ENCODE data around the gene KCNH1.
"Not testable (repeated sequence)": the region's sequence is repeated elsewhere in the genome, so short reads cannot be mapped to it uniquely, and the experiment has no call there.

The KCNH1 gene

GRCh38 chr1:211091867-211092266, 42.1 kb downstream of the KCNH1 start:
- H2AFZ ChIP-seq (ENCODE audit: low read depth, low read length) = no peak overlapping the region
- no peak overlapping the region for H3K4me2 ChIP-seq (ENCODE audit: low read length)
- no peak overlapping the region for H3K9ac ChIP-seq (ENCODE audit: low read length)
- no peaks in the 10 kb centered on the region for H3K79me2 ChIP-seq (ENCODE audit: low read length)
- H4K20me1 ChIP-seq (ENCODE audit: insufficient read depth, low read length) = no peaks in the 10 kb centered on the region
- TF ChIP-seq EZH2phosphoT487 (IDR thresholded peaks at IDR 0.05; ENCODE audit: low read depth) (no peak), CTCF (IDR thresholded peaks at IDR 0.05; ENCODE audit: low read depth, low read length) (no peak)
- peaks cover 28% of the 10 kb centered on the region for H3K27me3 ChIP-seq (ENCODE audit: low read depth, low read length)
- no peaks in the 10 kb centered on the region for H3K9me3 ChIP-seq (ENCODE audit: insufficient read depth, low read length)
- H3K27ac ChIP-seq (ENCODE audit: low read length) = no peak overlapping the region
- peaks cover 3% of the 10 kb centered on the region; the same call in 1 of the 2 replicates for H3K4me1 ChIP-seq (ENCODE audit: low read length)
- no peaks in the 10 kb centered on the region for H3K36me3 ChIP-seq (replicated peaks; ENCODE audit: low read depth, low read length)
- H3K4me3 ChIP-seq (ENCODE audit: low read length) = no peak overlapping the region

GRCh38 chr1:211089536-211089935, 44.4 kb downstream of the KCNH1 start:
- no peaks in the 10 kb centered on the region for H3K79me2 ChIP-seq (ENCODE audit: low read length)
- no peak overlapping the region for H3K9ac ChIP-seq (ENCODE audit: low read length)
- H3K4me2 ChIP-seq (ENCODE audit: low read length) = no peak overlapping the region
- no peaks in the 10 kb centered on the region for H4K20me1 ChIP-seq (ENCODE audit: insufficient read depth, low read length)
- H3K4me3 ChIP-seq (ENCODE audit: low read length) = no peak overlapping the region
- H3K36me3 ChIP-seq (replicated peaks; ENCODE audit: low read depth, low read length) = no peaks in the 10 kb centered on the region
- no peaks in the 10 kb centered on the region for H3K4me1 ChIP-seq (ENCODE audit: low read length)
- TF ChIP-seq EZH2phosphoT487 (IDR thresholded peaks at IDR 0.05; ENCODE audit: low read depth) = no peak
- TF ChIP-seq CTCF (IDR thresholded peaks at IDR 0.05; ENCODE audit: low read depth, low read length) = no peak
- no peak overlapping the region for H3K27ac ChIP-seq (ENCODE audit: low read length)
- H3K27me3 ChIP-seq (ENCODE audit: low read depth, low read length) = peaks cover 31% of the 10 kb centered on the region
- H2AFZ ChIP-seq (ENCODE audit: low read depth, low read length) = no peak overlapping the region
- H3K9me3 ChIP-seq (ENCODE audit: insufficient read depth, low read length) = no peaks in the 10 kb centered on the region

GRCh38 chr1:211088156-211088555, 45.8 kb downstream of the KCNH1 start:
- H4K20me1 ChIP-seq (ENCODE audit: insufficient read depth, low read length) = no peaks in the 10 kb centered on the region
- TF ChIP-seq EZH2phosphoT487 (IDR thresholded peaks at IDR 0.05; ENCODE audit: low read depth) (no peak), CTCF (IDR thresholded peaks at IDR 0.05; ENCODE audit: low read depth, low read length) (no peak)
- H3K36me3 ChIP-seq (replicated peaks; ENCODE audit: low read depth, low read length) = no peaks in the 10 kb centered on the region
- no peak overlapping the region for H3K4me3 ChIP-seq (ENCODE audit: low read length)
- peaks cover 36% of the 10 kb centered on the region for H3K27me3 ChIP-seq (ENCODE audit: low read depth, low read length)
- no peaks in the 10 kb centered on the region for H3K4me1 ChIP-seq (ENCODE audit: low read length)
- no peak overlapping the region for H3K4me2 ChIP-seq (ENCODE audit: low read length)
- no peak overlapping the region for H3K27ac ChIP-seq (ENCODE audit: low read length)
- H3K9me3 ChIP-seq (ENCODE audit: insufficient read depth, low read length) = no peaks in the 10 kb centered on the region
- H3K79me2 ChIP-seq (ENCODE audit: low read length) = no peaks in the 10 kb centered on the region
- no peak overlapping the region for H3K9ac ChIP-seq (ENCODE audit: low read length)
- no peak overlapping the region for H2AFZ ChIP-seq (ENCODE audit: low read depth, low read length)

GRCh38 chr1:211082824-211083223, 51.1 kb downstream of the KCNH1 start:
- Histone ChIP-seq H4K20me1 (ENCODE audit: insufficient read depth, low read length) (no peaks in the 10 kb centered on the region), H3K4me1 (ENCODE audit: low read length) (no peaks in the 10 kb centered on the region), H3K4me3 (ENCODE audit: low read length) (peak overlapping the region; percentile 17; the same call in 1 of the 2 replicates), H3K27me3 (ENCODE audit: low read depth, low read length) (peaks cover 8% of the 10 kb centered on the region), H3K79me2 (ENCODE audit: low read length) (no peaks in the 10 kb centered on the region), H3K9me3 (ENCODE audit: insufficient read depth, low read length) (no peaks in the 10 kb centered on the region), H3K4me2 (ENCODE audit: low read length) (peak overlapping the region; percentile 27), H3K9ac (ENCODE audit: low read length) (no peak overlapping the region), H2AFZ (ENCODE audit: low read depth, low read length) (no peak overlapping the region), H3K36me3 (replicated peaks; ENCODE audit: low read depth, low read length) (no peaks in the 10 kb centered on the region), H3K27ac (ENCODE audit: low read length) (no peak overlapping the region)
- TF ChIP-seq CTCF (IDR thresholded peaks at IDR 0.05; ENCODE audit: low read depth, low read length) (no peak), EZH2phosphoT487 (IDR thresholded peaks at IDR 0.05; ENCODE audit: low read depth) (no peak)

- H3K27ac ChIP-seq (ENCODE audit: low read length); H2AFZ ChIP-seq (ENCODE audit: low read depth, low read length); H3K36me3 ChIP-seq (replicated peaks; ENCODE audit: low read depth, low read length); H3K9me3 ChIP-seq (ENCODE audit: insufficient read depth, low read length); H3K4me1 ChIP-seq (ENCODE audit: low read length); H3K9ac ChIP-seq (ENCODE audit: low read length); H3K79me2 ChIP-seq (ENCODE audit: low read length); H3K27me3 ChIP-seq (ENCODE audit: low read depth, low read length); H3K4me2 ChIP-seq (ENCODE audit: low read length); H3K4me3 ChIP-seq (ENCODE audit: low read length); H4K20me1 ChIP-seq (ENCODE audit: insufficient read depth, low read length): not testable (repeated sequence)
Measured at GRCh38 chr1:211081447-211081846, 52.5 kb downstream of the KCNH1 start.

Measured in OCI-LY3 (cell line).